HEK293 (cell line): Measurements from ENCODE around the gene GALNT9.

ENCODE experiments used
- CTCF ChIA-PET: fragments of 350-600 bp; formaldehyde crosslinking; extraction: SDS; loops from one replicate; lab custom pipeline; 2021; ENCODE audit warnings: antibody characterized with exemption; lab: Yijun Ruan, JAX
- POLR2A ChIA-PET: fragments of 300-600 bp; formaldehyde crosslinking; extraction: SDS; loops from one replicate; lab custom pipeline; 2020; ENCODE audit warnings: antibody characterized with exemption, inconsistent platforms; lab: Yijun Ruan, JAX
- H3K27ac ChIP-seq: fragments of 200-500 bp; sonication (Bioruptor generic); 2 replicates; pipeline ENCODE4 v1.5.1; 2014; ENCODE audit warnings: low read depth, low read length, control low read depth, inconsistent platforms; ENCODE audit errors: extremely low read depth
- H3K36me3 ChIP-seq, 2 experiments: fragments of 200-500 bp in 1 of 2; sonication (Bioruptor generic) in 1 of 2; 1 replicate in 1 of 2; 2 replicates in 1 of 2; pipeline ENCODE4 v1.5.1; 2014 to 2017; ENCODE audit warnings: inconsistent platforms in 2 of 2, low read length in 2 of 2; ENCODE audit not compliant: control insufficient read depth in 2 of 2, insufficient read depth in 1 of 2
- H3K4me1 ChIP-seq: fragments of 200-500 bp; sonication (Bioruptor generic); 2 replicates; pipeline ENCODE4 v1.5.1; 2014; ENCODE audit warnings: mild to moderate bottlenecking, low read length, inconsistent platforms; ENCODE audit not compliant: control insufficient read depth, insufficient read depth
- H3K4me3 ChIP-seq: 2 replicates; pipeline ENCODE4 v1.5.1; 2011; ENCODE audit warnings: low read depth, mild to moderate bottlenecking, control low read depth, low read length, moderate library complexity
- H3K9me3 ChIP-seq: fragments of 200-500 bp; sonication (Bioruptor generic); 2 replicates; pipeline ENCODE4 v1.5.1; 2014; ENCODE audit warnings: low read depth, low read length, inconsistent platforms; ENCODE audit not compliant: control insufficient read depth, insufficient read depth
- FEZF1 ChIP-seq: fragments of 450-650 bp; formaldehyde crosslinking; IDR thresholded peaks from 2 replicates; pipeline ENCODE4 v1.5.1; 2016; ENCODE audit warnings: missing biosample characterization, missing genetic modification characterization
- KLF1 ChIP-seq: fragments of 450-650 bp; formaldehyde crosslinking; IDR thresholded peaks from 2 replicates; pipeline ENCODE4 v1.5.1; 2016; ENCODE audit warnings: missing biosample characterization, missing genetic modification characterization
- OVOL3 ChIP-seq: fragments of 450-650 bp; formaldehyde crosslinking; IDR thresholded peaks from 2 replicates; pipeline ENCODE4 v1.5.1; 2016; ENCODE audit warnings: missing biosample characterization, missing genetic modification characterization
- SETDB1 ChIP-seq: IDR thresholded peaks from one replicate; pipeline ENCODE4 v1.6.1; 2017; ENCODE audit warnings: mild to moderate bottlenecking, low read length, moderate library complexity, mixed read lengths; ENCODE audit not compliant: insufficient read length
- TRIM28 ChIP-seq: IDR thresholded peaks from 2 replicates; pipeline ENCODE4 v1.6.1; 2011; ENCODE audit warnings: low read length, control low read depth, borderline replicate concordance
- WT1 ChIP-seq: fragments of 450-650 bp; formaldehyde crosslinking; IDR thresholded peaks from 2 replicates; pipeline ENCODE4 v1.5.1; 2016; ENCODE audit warnings: missing biosample characterization, missing genetic modification characterization
- ZFP41 ChIP-seq: fragments of 450-650 bp; formaldehyde crosslinking; IDR thresholded peaks from 2 replicates; pipeline ENCODE4 v1.5.1; 2016; ENCODE audit warnings: missing biosample characterization, missing genetic modification characterization, borderline replicate concordance
- ZFP69B ChIP-seq: fragments of 450-650 bp; formaldehyde crosslinking; IDR thresholded peaks from 2 replicates; pipeline ENCODE4 v1.5.1; 2016; ENCODE audit warnings: missing biosample characterization, missing genetic modification characterization
- ZNF155 ChIP-seq: fragments of 450-650 bp; formaldehyde crosslinking; IDR thresholded peaks from 2 replicates; pipeline ENCODE4 v1.5.1; 2016; ENCODE audit warnings: missing biosample characterization, missing genetic modification characterization
- ZNF2 ChIP-seq: fragments of 450-650 bp; formaldehyde crosslinking; IDR thresholded peaks from 2 replicates; pipeline ENCODE4 v1.5.1; 2016; ENCODE audit warnings: missing biosample characterization, missing genetic modification characterization
- ZNF239 ChIP-seq: fragments of 450-650 bp; formaldehyde crosslinking; IDR thresholded peaks from 2 replicates; pipeline ENCODE4 v1.5.1; 2016; ENCODE audit warnings: missing biosample characterization, missing genetic modification characterization
- ZNF423 ChIP-seq: fragments of 450-650 bp; formaldehyde crosslinking; IDR thresholded peaks from 2 replicates; pipeline ENCODE4 v1.5.1; 2016; ENCODE audit warnings: missing biosample characterization, missing genetic modification characterization
- ZNF488 ChIP-seq: fragments of 450-650 bp; formaldehyde crosslinking; IDR thresholded peaks from 2 replicates; pipeline ENCODE4 v1.5.1; 2016; ENCODE audit warnings: missing biosample characterization, missing genetic modification characterization
- ZNF548 ChIP-seq: fragments of 450-650 bp; formaldehyde crosslinking; IDR thresholded peaks from 2 replicates; pipeline ENCODE4 v1.5.1; 2016; ENCODE audit warnings: missing biosample characterization, missing genetic modification characterization
- ZNF610 ChIP-seq: fragments of 450-650 bp; formaldehyde crosslinking; IDR thresholded peaks from 2 replicates; pipeline ENCODE4 v1.5.1; 2016; ENCODE audit warnings: missing biosample characterization, missing genetic modification characterization, borderline replicate concordance
- ZNF645 ChIP-seq: fragments of 450-650 bp; formaldehyde crosslinking; IDR thresholded peaks from 2 replicates; pipeline ENCODE4; 2016; ENCODE audit warnings: missing biosample characterization, missing genetic modification characterization
- ZNF747 ChIP-seq: fragments of 450-650 bp; formaldehyde crosslinking; IDR thresholded peaks from 2 replicates; pipeline ENCODE4 v1.5.1; 2016; ENCODE audit warnings: missing biosample characterization, missing genetic modification characterization
- ZNF837 ChIP-seq: fragments of 450-650 bp; formaldehyde crosslinking; IDR thresholded peaks from 2 replicates; pipeline ENCODE4 v1.5.1; 2016; ENCODE audit warnings: missing biosample characterization, missing genetic modification characterization
- TF ChIP-seq, protein P1 (sequence below): fragments of 450-650 bp; formaldehyde crosslinking; IDR thresholded peaks from 2 replicates; pipeline ENCODE4 v1.5.1; 2016; ENCODE audit warnings: missing biosample characterization, missing genetic modification characterization
- TF ChIP-seq, protein P2 (sequence below): fragments of 450-650 bp; formaldehyde crosslinking; IDR thresholded peaks from 2 replicates; pipeline ENCODE4 v1.5.1; 2017; ENCODE audit warnings: missing biosample characterization, missing genetic modification characterization

The GALNT9 gene

GRCh38 chr12:132286912-132287311, 42.5 kb downstream of the GALNT9 start (continued):
- TF ChIP-seq, protein P1, sequence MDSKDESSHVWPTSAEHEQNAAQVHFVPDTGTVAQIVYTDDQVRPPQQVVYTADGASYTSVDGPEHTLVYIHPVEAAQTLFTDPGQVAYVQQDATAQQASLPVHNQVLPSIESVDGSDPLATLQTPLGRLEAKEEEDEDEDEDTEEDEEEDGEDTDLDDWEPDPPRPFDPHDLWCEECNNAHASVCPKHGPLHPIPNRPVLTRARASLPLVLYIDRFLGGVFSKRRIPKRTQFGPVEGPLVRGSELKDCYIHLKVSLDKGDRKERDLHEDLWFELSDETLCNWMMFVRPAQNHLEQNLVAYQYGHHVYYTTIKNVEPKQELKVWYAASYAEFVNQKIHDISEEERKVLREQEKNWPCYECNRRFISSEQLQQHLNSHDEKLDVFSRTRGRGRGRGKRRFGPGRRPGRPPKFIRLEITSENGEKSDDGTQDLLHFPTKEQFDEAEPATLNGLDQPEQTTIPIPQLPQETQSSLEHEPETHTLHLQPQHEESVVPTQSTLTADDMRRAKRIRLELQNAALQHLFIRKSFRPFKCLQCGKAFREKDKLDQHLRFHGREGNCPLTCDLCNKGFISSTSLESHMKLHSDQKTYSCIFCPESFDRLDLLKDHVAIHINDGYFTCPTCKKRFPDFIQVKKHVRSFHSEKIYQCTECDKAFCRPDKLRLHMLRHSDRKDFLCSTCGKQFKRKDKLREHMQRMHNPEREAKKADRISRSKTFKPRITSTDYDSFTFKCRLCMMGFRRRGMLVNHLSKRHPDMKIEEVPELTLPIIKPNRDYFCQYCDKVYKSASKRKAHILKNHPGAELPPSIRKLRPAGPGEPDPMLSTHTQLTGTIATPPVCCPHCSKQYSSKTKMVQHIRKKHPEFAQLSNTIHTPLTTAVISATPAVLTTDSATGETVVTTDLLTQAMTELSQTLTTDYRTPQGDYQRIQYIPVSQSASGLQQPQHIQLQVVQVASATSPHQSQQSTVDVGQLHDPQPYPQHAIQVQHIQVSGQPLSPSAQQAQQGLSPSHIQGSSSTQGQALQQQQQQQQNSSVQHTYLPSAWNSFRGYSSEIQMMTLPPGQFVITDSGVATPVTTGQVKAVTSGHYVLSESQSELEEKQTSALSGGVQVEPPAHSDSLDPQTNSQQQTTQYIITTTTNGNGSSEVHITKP (tag by site-specific recombination), result no peak
- no peak for TF ChIP-seq ZNF837
- TF ChIP-seq ZFP41, result no peak
- TF ChIP-seq ZNF645, result no peak
- no peak for TF ChIP-seq ZNF488 (tag by site-specific recombination)
- no peak for TF ChIP-seq ZNF747 (tag by site-specific recombination)
- TF ChIP-seq FEZF1 (tag by site-specific recombination), result no peak
- no peak for TF ChIP-seq SETDB1
- TF ChIP-seq ZNF2 (tag by site-specific recombination), result no peak
- TF ChIP-seq ZNF423 (tag by site-specific recombination), result no peak
- TF ChIP-seq WT1 (tag by site-specific recombination), result no peak
- TF ChIP-seq ZNF610, result no peak
- TF ChIP-seq ZNF239 (tag by site-specific recombination), result no peak
- TF ChIP-seq, protein P2, sequence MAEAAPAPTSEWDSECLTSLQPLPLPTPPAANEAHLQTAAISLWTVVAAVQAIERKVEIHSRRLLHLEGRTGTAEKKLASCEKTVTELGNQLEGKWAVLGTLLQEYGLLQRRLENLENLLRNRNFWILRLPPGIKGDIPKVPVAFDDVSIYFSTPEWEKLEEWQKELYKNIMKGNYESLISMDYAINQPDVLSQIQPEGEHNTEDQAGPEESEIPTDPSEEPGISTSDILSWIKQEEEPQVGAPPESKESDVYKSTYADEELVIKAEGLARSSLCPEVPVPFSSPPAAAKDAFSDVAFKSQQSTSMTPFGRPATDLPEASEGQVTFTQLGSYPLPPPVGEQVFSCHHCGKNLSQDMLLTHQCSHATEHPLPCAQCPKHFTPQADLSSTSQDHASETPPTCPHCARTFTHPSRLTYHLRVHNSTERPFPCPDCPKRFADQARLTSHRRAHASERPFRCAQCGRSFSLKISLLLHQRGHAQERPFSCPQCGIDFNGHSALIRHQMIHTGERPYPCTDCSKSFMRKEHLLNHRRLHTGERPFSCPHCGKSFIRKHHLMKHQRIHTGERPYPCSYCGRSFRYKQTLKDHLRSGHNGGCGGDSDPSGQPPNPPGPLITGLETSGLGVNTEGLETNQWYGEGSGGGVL (tag by site-specific recombination), result peak; percentile 54; the same call in 1 of the 2 replicates
- peak; percentile 14; the same call in 1 of the 2 replicates for TF ChIP-seq ZFP69B
- no peak for TF ChIP-seq ZNF548 (tag by site-specific recombination)
- TF ChIP-seq OVOL3, result no peak
- no peak for TF ChIP-seq ZNF155 (tag by site-specific recombination)
- TF ChIP-seq, all 188 proteins: peak for 25

DNA sequence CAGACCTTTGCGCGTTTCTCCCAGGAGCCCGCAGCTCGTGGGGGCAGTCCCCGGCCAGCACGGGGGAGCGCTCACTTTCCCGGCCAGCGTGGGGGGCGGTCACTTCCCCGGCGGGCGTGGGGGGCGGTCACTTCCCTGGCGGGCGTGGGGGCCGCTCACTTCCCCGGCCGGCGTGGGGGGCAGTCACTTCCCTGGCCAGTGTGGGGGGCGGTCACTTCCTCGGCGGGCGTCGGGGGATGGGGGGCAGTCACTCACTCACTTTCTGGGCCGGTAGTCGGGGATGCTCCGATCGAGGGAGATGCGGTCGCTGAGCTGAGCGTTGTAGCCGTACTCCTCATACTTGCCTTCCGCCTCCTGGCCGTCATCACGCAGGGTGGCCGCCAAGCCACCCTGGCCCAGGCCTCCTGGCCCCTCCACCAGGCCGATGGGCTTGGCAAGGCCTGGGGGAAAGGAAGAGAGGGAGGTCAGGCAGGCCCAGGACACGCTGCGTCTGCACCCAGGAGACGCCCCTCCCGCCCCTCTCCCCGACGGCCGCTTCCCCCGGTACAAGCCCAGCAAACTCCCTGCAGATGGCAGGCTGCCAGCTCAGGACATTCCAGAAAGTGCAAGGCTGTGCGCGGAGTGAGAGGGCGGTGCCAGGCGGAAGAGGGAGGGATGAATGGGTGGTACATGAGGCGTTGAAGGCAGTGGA, 43.3 kb downstream of the GALNT9 start:
- TF ChIP-seq KLF1 (tag by site-specific recombination), result peak; percentile 90
- TF ChIP-seq TRIM28, result no peak
- Histone ChIP-seq H3K4me3 (no peak overlapping the region), H3K9me3 (no peaks in the 10 kb centered on the region), H3K36me3 (no peaks in the 10 kb centered on the region), H3K27ac (no peak overlapping the region), H3K4me1 (no peaks in the 10 kb centered on the region)
- ChIA-PET CTCF (interaction anchor here (0.6 kb wide), 2 partner anchors 87 to 175 kb away, joined by 3 read pairs; no protein-coding TSS in a partner anchor), POLR2A (interaction anchor here (0.6 kb wide), 1 partner anchor 163 kb away, joined by 7 read pairs; no protein-coding TSS in a partner anchor)
